ENCODE data around the gene MMP20.

The MMP20 gene

GRCh38 chr11:102662607-102663006, 37.5 kb upstream of the MMP20 start:
- no peak overlapping the region for H2AFZ ChIP-seq (ENCODE audit: low read depth)
- H3K36me3 ChIP-seq (ENCODE audit: insufficient read depth): no peaks in the 10 kb centered on the region
- no peak overlapping the region for H3K9ac ChIP-seq
- TF ChIP-seq CTCF (conservative IDR thresholded peaks at IDR 0.05; ENCODE audit: low read depth, low read length): no peak
- H4K20me1 ChIP-seq (ENCODE audit: insufficient read depth): no peaks in the 10 kb centered on the region
- H3K4me1 ChIP-seq (ENCODE audit: low read depth, poor library complexity, severe bottlenecking): no peaks in the 10 kb centered on the region
- H3K27ac ChIP-seq: no peak overlapping the region
- no peak overlapping the region for H3K4me3 ChIP-seq (IDR thresholded peaks at IDR 0.05; ENCODE audit: insufficient read depth, low read depth, low read length)
- no peak overlapping the region for H3K4me2 ChIP-seq
- no peaks in the 10 kb centered on the region for H3K27me3 ChIP-seq (ENCODE audit: insufficient read depth, low read depth)
- no peaks in the 10 kb centered on the region for H3K79me2 ChIP-seq (ENCODE audit: insufficient read depth, low read depth)

GRCh38 chr11:102661040-102661439, 35.9 kb upstream of the MMP20 start:
- H3K4me3 ChIP-seq (IDR thresholded peaks at IDR 0.05; ENCODE audit: insufficient read depth, low read depth, low read length): no peak overlapping the region
- no peak for TF ChIP-seq CTCF (conservative IDR thresholded peaks at IDR 0.05; ENCODE audit: low read depth, low read length)
- H2AFZ ChIP-seq (ENCODE audit: low read depth): no peak overlapping the region
- H3K79me2 ChIP-seq (ENCODE audit: insufficient read depth, low read depth): no peaks in the 10 kb centered on the region
- no peaks in the 10 kb centered on the region for H3K27me3 ChIP-seq (ENCODE audit: insufficient read depth, low read depth)
- no peaks in the 10 kb centered on the region for H3K36me3 ChIP-seq (ENCODE audit: insufficient read depth)
- H3K4me1 ChIP-seq (ENCODE audit: low read depth, poor library complexity, severe bottlenecking): no peaks in the 10 kb centered on the region
- no peak overlapping the region for H3K4me2 ChIP-seq
- no peak overlapping the region for H3K9ac ChIP-seq
- no peak overlapping the region for H3K27ac ChIP-seq
- H4K20me1 ChIP-seq (ENCODE audit: insufficient read depth): no peaks in the 10 kb centered on the region

- no peak overlapping the region for H3K4me3 ChIP-seq (IDR thresholded peaks at IDR 0.05; ENCODE audit: insufficient read depth, low read depth, low read length)
- no peak overlapping the region for H2AFZ ChIP-seq (ENCODE audit: low read depth)
- no peak overlapping the region for H3K9ac ChIP-seq
- no peaks in the 10 kb centered on the region for H4K20me1 ChIP-seq (ENCODE audit: insufficient read depth)
- no peaks in the 10 kb centered on the region for H3K36me3 ChIP-seq (ENCODE audit: insufficient read depth)
- TF ChIP-seq CTCF (conservative IDR thresholded peaks at IDR 0.05; ENCODE audit: low read depth, low read length): no peak
- H3K4me2 ChIP-seq: no peak overlapping the region
- H3K27ac ChIP-seq: no peak overlapping the region
- H3K4me1 ChIP-seq (ENCODE audit: low read depth, poor library complexity, severe bottlenecking): no peaks in the 10 kb centered on the region
- no peaks in the 10 kb centered on the region for H3K79me2 ChIP-seq (ENCODE audit: insufficient read depth, low read depth)
- H3K27me3 ChIP-seq (ENCODE audit: insufficient read depth, low read depth): no peaks in the 10 kb centered on the region
These were observed 31.4 kb upstream of the MMP20 start for GRCh38 chr11:102656528-102656927.

- no peak overlapping the region for H2AFZ ChIP-seq (ENCODE audit: low read depth)
- no peaks in the 10 kb centered on the region for H4K20me1 ChIP-seq (ENCODE audit: insufficient read depth)
- no peak for TF ChIP-seq CTCF (conservative IDR thresholded peaks at IDR 0.05; ENCODE audit: low read depth, low read length)
- no peaks in the 10 kb centered on the region for H3K27me3 ChIP-seq (ENCODE audit: insufficient read depth, low read depth)
- no peaks in the 10 kb centered on the region for H3K4me1 ChIP-seq (ENCODE audit: low read depth, poor library complexity, severe bottlenecking)
- H3K27ac ChIP-seq: no peak overlapping the region
- H3K9ac ChIP-seq: no peak overlapping the region
- no peak overlapping the region for H3K4me2 ChIP-seq
- no peaks in the 10 kb centered on the region for H3K79me2 ChIP-seq (ENCODE audit: insufficient read depth, low read depth)
- H3K36me3 ChIP-seq (ENCODE audit: insufficient read depth): no peaks in the 10 kb centered on the region
- no peak overlapping the region for H3K4me3 ChIP-seq (IDR thresholded peaks at IDR 0.05; ENCODE audit: insufficient read depth, low read depth, low read length)
These were observed 30.4 kb upstream of the MMP20 start for GRCh38 chr11:102655547-102655946.

- no peaks in the 10 kb centered on the region for H3K4me1 ChIP-seq (ENCODE audit: low read depth, poor library complexity, severe bottlenecking)
- H3K27me3 ChIP-seq (ENCODE audit: insufficient read depth, low read depth): no peaks in the 10 kb centered on the region
- no peak overlapping the region for H2AFZ ChIP-seq (ENCODE audit: low read depth)
- no peaks in the 10 kb centered on the region for H4K20me1 ChIP-seq (ENCODE audit: insufficient read depth)
- no peaks in the 10 kb centered on the region for H3K36me3 ChIP-seq (ENCODE audit: insufficient read depth)
- no peak overlapping the region for H3K4me2 ChIP-seq
- H3K9ac ChIP-seq: no peak overlapping the region
- no peak overlapping the region for H3K27ac ChIP-seq
- H3K4me3 ChIP-seq (IDR thresholded peaks at IDR 0.05; ENCODE audit: insufficient read depth, low read depth, low read length): no peak overlapping the region
- TF ChIP-seq CTCF (conservative IDR thresholded peaks at IDR 0.05; ENCODE audit: low read depth, low read length): no peak
- H3K79me2 ChIP-seq (ENCODE audit: insufficient read depth, low read depth): no peaks in the 10 kb centered on the region
These were observed 29.6 kb upstream of the MMP20 start for GRCh38 chr11:102654761-102655160.

Measured in KMS-11 (cell line).